HG02759 (cell line): ENCODE data around the gene CABYR.

Experiments
- ATAC-seq: cut with Tn5 transposase; IDR thresholded peaks from one replicate; pipeline ENCODE4 v1.9.1; 2021; ENCODE audit warnings: mild to moderate bottlenecking, moderate library complexity; ENCODE audit not compliant: unreplicated experiment

Gene CABYR

DNA sequence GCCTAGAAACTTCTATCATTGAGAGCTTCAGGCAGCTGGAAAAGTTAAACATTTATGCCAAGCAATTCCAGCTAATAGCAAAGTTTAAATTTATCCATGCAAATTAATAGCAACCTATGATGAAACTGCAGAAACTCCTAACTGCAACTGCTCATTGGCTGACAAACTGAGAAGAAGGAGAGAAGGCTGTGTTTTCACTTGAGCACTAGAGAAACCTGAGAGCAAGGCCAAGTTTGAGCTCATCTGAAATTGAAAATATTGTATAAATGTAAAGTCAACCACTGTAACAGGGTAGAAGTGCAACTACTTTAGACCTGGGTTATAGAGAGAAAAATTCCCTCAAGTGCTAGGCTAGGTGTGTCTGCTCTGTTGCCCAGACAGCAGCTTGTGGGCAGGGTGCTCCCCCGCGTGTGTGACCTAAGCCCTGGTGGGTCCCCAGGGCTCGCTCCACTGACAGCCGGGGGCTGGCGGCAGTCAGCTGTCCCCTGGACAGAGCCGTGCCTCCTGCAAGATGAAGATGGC is 50.2 kb downstream of the CABYR start:
- peak; percentile 82 for ATAC-seq

DNA sequence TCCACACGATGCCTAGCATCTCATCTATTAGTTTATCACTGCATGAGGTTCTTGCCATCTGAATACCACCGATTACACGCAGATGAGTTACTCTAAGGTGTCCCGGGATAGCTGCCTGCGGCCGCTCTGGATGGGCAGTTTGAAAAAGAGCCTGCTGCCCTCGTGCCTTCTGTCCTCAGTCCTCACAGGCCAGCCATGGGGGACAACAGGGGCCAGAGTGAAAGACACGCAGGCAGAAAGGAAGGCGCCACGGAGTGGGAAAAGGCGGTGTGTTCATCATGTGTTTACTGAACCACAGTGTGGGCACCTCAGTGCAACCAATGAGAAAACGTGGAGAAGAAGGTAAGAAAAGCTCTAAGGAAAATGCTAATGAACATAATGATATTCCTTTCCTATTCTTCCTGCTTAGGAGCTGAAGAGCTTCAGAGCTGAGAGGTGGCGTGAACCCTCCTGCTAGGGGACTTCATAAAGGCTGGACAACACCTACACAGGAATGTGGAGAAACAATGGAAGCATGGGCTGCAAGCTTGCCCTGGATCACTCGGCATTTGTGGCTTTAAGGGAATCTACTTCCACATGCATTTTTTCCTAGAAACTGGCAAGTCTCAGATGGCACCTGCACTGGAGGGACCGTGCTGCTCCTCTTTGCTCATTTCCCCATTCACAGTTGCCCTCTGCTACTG is 50.9 kb downstream of the CABYR start:
- no peak for ATAC-seq

DNA sequence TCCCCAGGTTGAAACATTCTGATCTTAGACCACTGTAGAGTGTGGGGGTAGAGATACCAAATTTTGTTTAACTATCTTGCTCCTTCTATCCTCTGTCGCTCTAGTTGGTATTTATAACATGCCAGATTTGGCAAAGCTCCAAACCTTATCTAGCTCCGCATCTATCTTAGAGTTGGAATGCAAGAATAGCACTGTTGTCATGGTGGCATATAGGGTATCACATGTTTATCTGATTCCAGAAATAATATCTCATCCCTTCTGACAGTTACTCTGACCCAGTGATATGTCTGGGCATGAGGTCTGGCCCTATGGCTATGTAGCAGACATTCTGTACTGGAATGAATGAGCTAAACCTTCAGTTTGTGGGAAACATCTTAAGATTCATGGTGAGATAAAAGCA is 51.7 kb downstream of the CABYR start:
- ATAC-seq: no peak

DNA sequence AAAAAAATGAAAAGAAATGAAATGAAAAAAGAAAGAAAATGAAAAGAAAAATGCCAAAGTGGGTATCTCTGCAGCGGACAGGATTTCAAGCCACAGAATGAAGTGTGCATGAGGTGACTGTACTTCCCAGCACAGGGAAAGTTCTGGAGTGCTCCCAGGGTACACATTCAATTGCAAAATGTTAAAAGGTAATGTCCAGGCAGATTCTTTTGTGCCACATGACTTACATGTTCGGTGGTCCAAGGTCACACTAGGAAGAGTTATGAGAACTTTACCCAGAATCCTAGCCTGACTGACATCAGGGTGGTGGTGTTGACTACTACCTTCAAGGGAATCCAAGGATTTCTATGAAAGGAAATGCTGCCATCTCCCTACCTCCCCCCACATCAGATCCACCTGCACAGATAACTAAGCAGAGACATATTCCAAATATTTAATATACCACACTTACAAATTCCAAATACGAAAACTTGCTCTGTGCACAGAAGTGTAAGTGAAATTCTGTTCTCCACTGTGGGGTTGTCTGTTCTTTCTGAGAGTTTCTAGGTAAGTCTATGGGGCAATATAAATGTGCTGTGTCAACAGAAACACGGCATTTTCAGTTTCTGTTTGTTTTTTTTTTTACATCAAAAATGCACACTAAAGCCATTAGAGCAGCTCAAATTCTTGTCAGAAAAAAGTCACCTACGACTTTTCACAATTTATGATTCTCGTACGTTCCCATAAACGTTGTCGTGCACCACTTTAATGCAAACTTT is 56.6 kb downstream of the CABYR start:
- ATAC-seq: no peak

DNA sequence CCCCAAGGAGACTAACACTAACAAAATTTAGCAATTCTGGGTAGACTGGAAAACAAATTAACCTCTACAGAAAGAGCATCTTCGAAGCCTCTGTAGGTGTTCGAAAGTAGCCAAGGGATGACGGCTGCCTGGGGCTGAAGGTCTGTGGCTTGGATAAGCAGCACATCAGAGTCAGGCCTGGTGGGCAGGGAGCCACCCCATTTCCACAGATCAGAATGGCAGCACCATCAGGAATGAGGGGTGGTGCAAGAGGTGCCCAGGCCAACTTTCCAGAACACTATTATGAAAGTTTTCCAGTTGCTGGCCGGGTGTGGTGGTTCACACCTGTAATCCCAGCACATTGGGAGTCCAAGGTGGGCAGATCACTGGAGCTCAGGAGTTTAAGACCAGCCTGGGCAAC is 57.9 kb downstream of the CABYR start:
- ATAC-seq: no peak

DNA sequence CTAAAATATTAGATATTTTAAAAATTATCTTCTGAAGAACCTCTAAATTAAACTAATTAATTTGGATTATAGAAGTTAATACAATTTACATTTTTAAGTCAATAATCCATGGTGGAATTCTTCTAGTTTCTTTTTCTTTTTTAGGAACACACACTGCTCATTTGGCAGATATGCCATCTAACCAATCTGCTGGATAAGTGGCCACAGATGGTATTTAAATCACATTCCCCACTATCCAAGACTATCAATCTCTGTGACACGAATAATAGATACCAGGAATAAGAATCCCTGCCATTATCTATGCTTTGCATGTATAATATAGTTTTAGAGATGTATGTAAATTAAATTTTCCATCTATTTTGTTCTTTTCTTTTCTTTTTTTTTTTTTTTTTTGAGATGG is 58.5 kb downstream of the CABYR start:
- no peak for ATAC-seq

DNA sequence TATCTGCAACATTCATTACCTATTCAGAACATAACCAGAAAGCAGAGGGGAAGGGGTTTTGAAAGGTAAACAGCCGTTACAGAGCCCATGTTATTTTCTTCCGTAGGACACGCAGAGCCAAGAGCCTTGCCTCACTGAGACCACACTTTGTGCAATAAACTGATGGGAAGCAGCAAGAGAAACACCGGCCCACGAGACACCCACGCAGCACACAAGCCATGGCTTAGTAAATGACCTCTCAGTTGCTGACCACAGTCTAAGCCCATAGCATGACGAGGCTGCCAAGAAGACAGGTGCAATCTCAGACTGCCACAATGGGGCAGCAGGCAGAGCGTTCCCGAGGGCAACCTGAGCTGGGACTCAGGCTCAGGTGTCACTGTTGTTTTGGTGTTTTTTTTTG is 59.6 kb downstream of the CABYR start:
- no peak for ATAC-seq

DNA sequence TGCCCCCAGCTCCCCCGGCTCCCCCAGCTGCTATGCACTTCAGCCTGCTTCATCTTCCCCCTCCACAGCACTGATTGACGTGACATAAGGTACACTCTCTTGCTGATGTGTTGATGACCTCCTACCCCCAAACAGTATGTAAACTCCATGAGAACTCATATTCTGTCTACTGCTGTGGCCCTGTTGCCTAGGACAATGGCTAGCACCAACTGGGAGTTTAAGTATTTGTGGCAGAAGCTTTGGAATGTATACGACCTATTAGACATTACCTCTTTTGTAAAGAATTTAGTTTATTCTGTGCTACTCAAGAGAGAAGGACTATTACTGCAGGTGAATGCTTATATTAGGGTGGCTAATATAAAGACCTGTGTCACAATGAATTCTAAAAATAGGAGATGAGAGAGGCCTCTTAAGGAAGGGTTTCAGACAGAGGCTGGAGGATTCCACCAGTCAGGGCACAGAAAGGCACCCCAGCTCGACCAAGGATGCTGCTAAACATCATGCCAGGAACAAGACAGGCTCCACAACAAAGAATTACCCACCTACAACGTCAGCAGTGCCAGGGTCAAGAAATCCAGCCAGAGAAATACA is 60.6 kb downstream of the CABYR start:
- no peak for ATAC-seq

DNA sequence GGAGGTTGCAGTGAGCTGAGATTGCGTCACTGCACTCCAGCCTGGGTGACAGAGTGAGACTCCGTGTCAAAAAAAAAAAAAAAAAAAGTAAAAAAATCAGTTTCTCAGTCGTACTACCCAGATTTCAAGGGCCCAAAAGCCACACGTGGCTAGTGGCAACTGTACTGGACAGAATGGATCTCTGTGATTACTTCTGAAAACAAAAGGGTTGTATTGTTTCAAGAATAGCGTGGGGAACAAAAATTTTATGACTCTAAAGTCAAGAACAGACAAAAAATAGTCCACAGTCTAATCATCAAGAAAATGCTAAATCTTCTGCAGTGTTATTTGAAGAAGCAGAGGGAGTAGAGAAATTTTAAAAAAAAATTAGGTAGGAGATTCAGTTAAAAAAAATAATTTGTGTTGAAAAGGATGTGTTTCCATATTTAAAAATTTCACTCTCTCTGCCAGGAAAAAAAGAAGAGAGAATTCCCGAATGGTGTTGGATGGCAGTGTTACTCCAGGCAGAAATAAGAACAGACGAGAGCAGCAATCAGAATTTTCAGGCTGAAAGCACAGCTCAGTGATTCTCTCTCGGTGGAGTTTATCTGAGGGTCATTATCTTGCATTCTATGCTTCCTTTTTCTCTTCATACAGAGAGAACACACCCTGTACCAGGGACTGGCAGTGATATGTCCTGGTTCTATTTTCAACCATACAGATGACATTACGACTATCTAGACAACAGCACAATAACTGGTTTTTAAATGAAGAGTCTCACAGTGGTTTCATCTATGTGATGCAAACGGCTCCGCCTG is 61.8 kb downstream of the CABYR start:
- no peak for ATAC-seq

DNA sequence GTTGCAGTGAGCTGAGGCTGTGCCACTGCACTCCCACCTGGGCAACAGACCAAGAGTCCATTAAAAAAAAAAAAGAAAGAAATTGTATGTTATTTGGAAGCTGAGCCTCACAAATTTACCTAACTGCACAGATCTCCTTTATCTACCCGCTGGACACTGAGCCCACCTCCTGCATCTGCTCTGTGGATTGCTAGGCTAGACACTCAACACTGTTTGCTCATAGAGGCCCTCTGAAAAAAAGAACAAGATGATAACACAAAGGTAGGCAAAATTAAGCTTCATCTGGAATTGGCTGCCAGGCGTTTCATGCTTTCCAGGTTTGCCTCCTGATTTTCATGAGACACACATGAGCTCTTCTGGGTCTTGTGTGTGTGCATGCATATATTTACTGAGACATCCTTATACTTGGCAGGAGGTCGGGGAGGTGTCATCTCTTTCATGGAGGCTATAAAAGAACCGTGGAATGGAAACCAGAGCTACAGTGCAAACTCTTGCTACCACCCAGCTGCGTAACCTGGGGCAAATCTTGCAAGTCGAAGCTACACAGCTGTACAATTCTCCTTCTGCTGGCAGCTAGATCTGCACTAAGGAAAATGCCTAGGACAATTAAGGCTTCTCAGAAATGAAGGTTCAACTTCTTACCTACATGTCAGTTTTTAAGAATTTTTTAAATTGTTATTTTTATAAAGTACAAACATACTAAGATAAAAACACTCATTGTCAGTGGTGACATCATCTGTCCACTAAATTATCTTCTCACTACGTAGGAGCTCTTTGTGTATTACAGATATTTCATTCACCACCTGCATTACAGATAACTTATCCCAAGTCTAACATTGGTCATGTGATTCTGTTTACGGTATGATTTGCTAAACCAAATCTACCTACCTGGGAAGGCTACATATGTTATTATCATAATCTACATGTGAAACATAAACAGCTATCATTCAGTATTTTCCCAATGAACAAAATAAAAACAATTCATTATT is 63.1 kb downstream of the CABYR start:
- no peak for ATAC-seq

DNA sequence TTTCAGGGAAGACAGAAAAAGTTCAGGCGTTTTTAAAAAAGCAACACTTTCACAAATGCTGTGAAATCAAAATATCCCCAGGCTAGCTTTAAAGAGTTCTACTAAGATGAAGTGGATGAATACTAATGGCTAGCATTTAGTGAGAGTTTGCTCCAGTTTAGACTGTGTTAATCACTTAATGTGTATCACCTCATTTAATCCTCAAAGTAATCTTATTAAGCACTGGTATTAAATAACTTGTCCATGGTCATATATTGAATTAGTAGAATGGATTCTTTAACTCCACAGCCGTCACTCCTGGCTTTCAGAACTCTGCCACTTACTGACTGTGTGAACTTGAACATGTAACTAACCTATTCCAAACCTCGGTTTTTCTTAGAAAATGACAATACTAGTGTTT is 66.0 kb downstream of the CABYR start:
- ATAC-seq: no peak

DNA sequence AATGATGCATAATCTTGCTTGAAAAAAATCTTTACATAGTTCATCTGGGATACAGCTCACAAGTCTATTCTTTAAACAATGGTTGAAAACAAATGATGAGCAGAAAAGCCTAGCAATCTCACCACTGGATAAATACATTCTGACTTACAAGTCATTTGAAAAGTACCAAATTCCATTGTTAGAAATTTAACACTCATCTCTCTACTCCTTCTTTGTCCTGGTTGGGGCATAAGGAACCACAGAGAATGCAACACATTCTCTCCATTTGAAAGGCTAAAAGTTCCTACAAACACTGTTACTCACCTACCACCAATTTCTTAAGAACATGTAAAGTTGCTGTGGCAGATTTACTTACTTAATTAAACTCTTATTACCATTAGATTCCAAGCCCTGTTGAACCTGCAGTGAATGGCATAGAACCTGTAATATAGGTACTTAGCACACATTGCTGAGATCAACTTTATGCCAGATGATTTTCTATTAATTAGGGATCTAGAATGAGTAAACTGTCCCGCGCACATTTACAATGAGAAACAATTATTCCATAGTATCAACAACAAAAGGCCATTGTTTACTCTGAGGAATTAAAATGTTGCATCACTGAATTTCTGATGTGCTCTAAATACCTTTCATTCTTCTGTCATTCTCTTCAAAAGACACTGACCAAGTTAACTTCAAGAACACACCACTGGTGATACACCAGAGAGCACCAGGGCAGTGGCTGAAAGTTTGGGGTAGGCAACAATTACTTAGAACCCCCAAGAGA is 69.6 kb downstream of the CABYR start:
- no peak for ATAC-seq

DNA sequence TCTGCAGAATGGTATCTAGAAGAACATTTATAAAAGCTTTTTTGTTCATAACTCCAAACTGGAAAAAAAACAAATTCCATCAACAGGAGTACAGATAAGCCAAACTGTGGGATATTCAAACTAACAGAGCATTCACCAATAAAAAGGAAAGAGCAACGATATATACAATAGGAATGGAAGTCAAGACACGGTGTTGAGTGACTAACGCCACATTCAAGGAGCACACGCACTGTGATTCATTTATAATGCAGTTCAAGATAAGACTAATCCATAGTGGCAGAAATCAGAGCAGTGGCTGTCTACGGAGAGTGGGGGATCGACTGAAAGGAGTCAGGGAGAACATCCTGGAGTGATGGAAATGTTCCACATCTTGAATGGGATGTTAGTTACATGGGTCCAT is 70.7 kb downstream of the CABYR start:
- no peak for ATAC-seq
